Duodenal mucosa (tissue), 2 donors: ENCODE data around the gene CNTFR.
A peak's percentile ranks its signal among the peaks of the same experiment; 100 is the strongest.

ENCODE experiments used
- H3K27ac ChIP-seq: one replicate; pipeline ENCODE4 v1.7.0; 2013; ENCODE audit warnings: low read depth, low read length
- H3K27me3 ChIP-seq, 2 donors: one replicate each; pipeline ENCODE4 v1.7.0; 2013; ENCODE audit warnings: low read length in 2 of 2, control low read depth in 1 of 2; ENCODE audit not compliant: insufficient read depth in 2 of 2, control insufficient read depth in 1 of 2
- H3K36me3 ChIP-seq, 2 donors: one replicate each; pipeline ENCODE4 v1.7.0; 2013; ENCODE audit warnings: low read length in 2 of 2, control low read depth in 1 of 2; ENCODE audit not compliant: insufficient read depth in 2 of 2, control insufficient read depth in 1 of 2
- H3K4me1 ChIP-seq, 2 donors: one replicate each; pipeline ENCODE4 v1.7.0; 2013; ENCODE audit warnings: low read length in 2 of 2, control low read depth in 1 of 2; ENCODE audit not compliant: insufficient read depth in 2 of 2, control insufficient read depth in 1 of 2
- H3K4me3 ChIP-seq, 2 donors: one replicate each; pipeline ENCODE4 v1.7.0; 2013; ENCODE audit warnings: low read length in 2 of 2, low read depth in 1 of 2
- H3K9ac ChIP-seq, 2 donors: one replicate each; pipeline ENCODE4 v1.7.0; 2013; ENCODE audit warnings: low read length in 2 of 2, low read depth in 1 of 2
- H3K9me3 ChIP-seq, 2 donors: one replicate each; pipeline ENCODE4 v1.7.0; 2013; ENCODE audit warnings: low read length in 2 of 2, control low read depth in 1 of 2; ENCODE audit not compliant: control insufficient read depth in 1 of 2

CNTFR gene

GRCh38 chr9:34601937-34602573, 12.5 kb upstream of the CNTFR start:
- no peaks in the 10 kb centered on the region for H3K9me3 ChIP-seq
- H3K36me3 ChIP-seq, result no peaks in the 10 kb centered on the region
- no peak overlapping the region for H3K4me3 ChIP-seq
- peaks cover 2 to 6% of the 10 kb centered on the region in 2 donors for H3K4me1 ChIP-seq
- no peak overlapping the region for H3K27ac ChIP-seq
- H3K9ac ChIP-seq, result no peak overlapping the region
- H3K27me3 ChIP-seq, result no peaks in the 10 kb centered on the region

- no peak overlapping the region for H3K4me3 ChIP-seq
- no peaks in the 10 kb centered on the region for H3K9me3 ChIP-seq
- H3K9ac ChIP-seq, result no peak overlapping the region
- H3K27ac ChIP-seq, result no peak overlapping the region
- no peaks in the 10 kb centered on the region for H3K4me1 ChIP-seq
- no peaks in the 10 kb centered on the region for H3K27me3 ChIP-seq
- no peaks in the 10 kb centered on the region for H3K36me3 ChIP-seq
Measured at GRCh38 chr9:34600908-34601307, 11.4 kb upstream of the CNTFR start.

- Histone ChIP-seq H3K36me3 (no peaks in the 10 kb centered on the region), H3K4me1 (no peaks in the 10 kb centered on the region), H3K27me3 (no peaks in the 10 kb centered on the region), H3K4me3 (no peak overlapping the region), H3K27ac (no peak overlapping the region), H3K9ac (no peak overlapping the region), H3K9me3 (no peaks in the 10 kb centered on the region)
Measured at GRCh38 chr9:34599546-34599945, 10.0 kb upstream of the CNTFR start.

- Histone ChIP-seq H3K9ac (no peak overlapping the region), H3K4me3 (no peak overlapping the region), H3K27me3 (peaks cover 21 to 27% of the 10 kb centered on the region in 2 donors), H3K36me3 (no peaks in the 10 kb centered on the region), H3K4me1 (peaks cover 22 to 27% of the 10 kb centered on the region in 2 donors), H3K27ac (no peak overlapping the region), H3K9me3 (no peaks in the 10 kb centered on the region)
Measured at GRCh38 chr9:34594177-34594576, 4.7 kb upstream of the CNTFR start.

GRCh38 chr9:34592895-34593601, 3.5 kb upstream of the CNTFR start:
- H3K4me1 ChIP-seq, result peaks cover 26 to 37% of the 10 kb centered on the region in 2 donors
- H3K36me3 ChIP-seq, result no peaks in the 10 kb centered on the region
- H3K27ac ChIP-seq, result no peak overlapping the region
- no peak overlapping the region for H3K9ac ChIP-seq
- no peaks in the 10 kb centered on the region for H3K9me3 ChIP-seq
- H3K27me3 ChIP-seq, result peaks cover 32 to 39% of the 10 kb centered on the region in 2 donors
- no peak overlapping the region for H3K4me3 ChIP-seq

GRCh38 chr9:34591917-34592866, 2.7 kb upstream of the CNTFR start:
- no peaks in the 10 kb centered on the region for H3K9me3 ChIP-seq
- H3K4me3 ChIP-seq, result peak overlapping the region in 1 of 2 donors; percentile 66
- peaks cover 41 to 47% of the 10 kb centered on the region in 2 donors for H3K27me3 ChIP-seq
- no peak overlapping the region for H3K9ac ChIP-seq
- no peak overlapping the region for H3K27ac ChIP-seq
- H3K36me3 ChIP-seq, result no peaks in the 10 kb centered on the region
- peaks cover 26 to 37% of the 10 kb centered on the region in 2 donors for H3K4me1 ChIP-seq

- Histone ChIP-seq H3K27me3 (peaks cover 49 to 55% of the 10 kb centered on the region in 2 donors), H3K4me3 (peak overlapping the region; percentile 50 to 66), H3K27ac (no peak overlapping the region), H3K4me1 (peaks cover 26 to 37% of the 10 kb centered on the region in 2 donors), H3K36me3 (no peaks in the 10 kb centered on the region), H3K9ac (peak overlapping the region in 1 of 2 donors; percentile 32), H3K9me3 (no peaks in the 10 kb centered on the region)
Measured at GRCh38 chr9:34591248-34591916, 1.9 kb upstream of the CNTFR start.

- no peak overlapping the region for H3K27ac ChIP-seq
- H3K4me3 ChIP-seq, result peak overlapping the region; percentile 50 to 66
- no peaks in the 10 kb centered on the region for H3K36me3 ChIP-seq
- H3K4me1 ChIP-seq, result peaks cover 26 to 37% of the 10 kb centered on the region in 2 donors
- H3K27me3 ChIP-seq, result peaks cover 56 to 63% of the 10 kb centered on the region in 2 donors
- H3K9me3 ChIP-seq, result no peaks in the 10 kb centered on the region
- peak overlapping the region in 1 of 2 donors; percentile 32 for H3K9ac ChIP-seq
Measured at GRCh38 chr9:34590381-34591247, 1.1 kb upstream of the CNTFR start.
